Stomach (tissue), 9 donors: ENCODE data around the gene NECAB3. TPM values are rescaled to one million over a fixed set of nuclear protein-coding genes. Genes with fewer than 3 reads are reported as not detected.
A peak's percentile ranks its signal among the peaks of the same experiment; 100 is the strongest.

ENCODE experiments used
- DNase-seq, 2 donors: peaks; one replicate each; pipeline versions ENCODE4 v3.0.0 to v3.0.0-alpha.2; 2013 to 2019
- H3K27ac ChIP-seq, 5 donors: fragments of 200-600 bp in 4 of 5; sonication (generic) in 4 of 5; one replicate each; pipeline ENCODE4 v1.5.1; 2013 to 2019; ENCODE audit warnings: mild to moderate bottlenecking in 1 of 5, moderate library complexity in 1 of 5
- H3K27me3 ChIP-seq, 3 donors: fragments of 200-600 bp; sonication (generic); one replicate each; pipeline ENCODE4 v1.5.1; 2017 to 2019; ENCODE audit warnings: mixed run types in 1 of 3
- H3K36me3 ChIP-seq, 4 donors: fragments of 200-600 bp; sonication (generic); 1 replicate in 3 of 4; 2 replicates in 1 of 4; pipeline ENCODE4 v1.5.1; 2016 to 2019
- H3K4me1 ChIP-seq, 4 donors: fragments of 200-600 bp; sonication (generic); one replicate each; pipeline ENCODE4 v1.5.1; 2016 to 2019
- H3K4me3 ChIP-seq, 4 donors: fragments of 200-600 bp; sonication (generic) in 3 of 4; one replicate each; pipeline ENCODE4 v1.5.1; 2016 to 2019; ENCODE audit warnings: mild to moderate bottlenecking in 1 of 4
- H3K9me3 ChIP-seq, 4 donors: fragments of 200-600 bp; sonication (generic); one replicate each; pipeline ENCODE4 v1.5.1; 2016 to 2019
- CTCF ChIP-seq, 7 experiments: fragments of 450-650 bp in 4 of 7; fragments of 200-600 bp in 3 of 7; sonication (generic) in 3 of 7; IDR thresholded peaks; one replicate each; pipeline ENCODE4 v1.5.1; 2016 to 2019; ENCODE audit warnings: antibody characterized with exemption in 7 of 7, control low read depth in 2 of 7, mild to moderate bottlenecking in 1 of 7
- EP300 ChIP-seq: sonication (generic); formaldehyde crosslinking; IDR thresholded peaks from one replicate; pipeline ENCODE4 v1.6.1; 2017; ENCODE audit warnings: antibody characterized with exemption
- POLR2A ChIP-seq, 4 donors: fragments of 450-650 bp; IDR thresholded peaks; one replicate each; pipeline ENCODE4 v1.6.1; 2016; ENCODE audit warnings: antibody characterized with exemption in 4 of 4, control low read depth in 2 of 4, mild to moderate bottlenecking in 1 of 4, moderate library complexity in 1 of 4
- POLR2AphosphoS5 ChIP-seq, 3 donors: sonication (generic); formaldehyde crosslinking; IDR thresholded peaks; one replicate each; pipeline ENCODE4 v1.6.1; 2016; ENCODE audit warnings: antibody characterized with exemption in 3 of 3
- WGBS, 5 donors: extraction: QIAGEN DNeasy Blood & Tissue Kit in 3 of 5; methylation state at CpG; one replicate each; pipeline versions ENCODE4 v1.1.5 to v1.1.7; 2013 to 2018; 5-methylcytosine and 5-hydroxymethylcytosine counted together
- intact Hi-C: fragments of 100-400 bp; cut with DNase I; formaldehyde crosslinking; loops from one replicate; pipeline ENCODE4 v1.15.1; 2023; ENCODE audit warnings: low total_unique reads
- polyA plus RNA-seq, 3 donors: library from polyadenylated mRNA; stranded (reverse); fragments of 200-250 nt; gene quantifications; one replicate each; pipeline ENCODE4 v1.2.3, GENCODE V29; 2013
- total RNA-seq, 5 donors: library from RNA; depleted of rRNA; stranded (reverse); fragments of >200 nt; gene quantifications; one replicate each; pipeline versions ENCODE4 v1.1.0 to v1.2.3, GENCODE V29; 2014 to 2016
- donor health status: healthy with polysubstance abuse.
- donor health status: Bipolar disorder and iron deficiency.
- donor health status: healthy.

The NECAB3 gene
- total and polyA plus RNA-seq, 8 donors, result 28.1 to 335 (median 68.9) TPM

DNA sequence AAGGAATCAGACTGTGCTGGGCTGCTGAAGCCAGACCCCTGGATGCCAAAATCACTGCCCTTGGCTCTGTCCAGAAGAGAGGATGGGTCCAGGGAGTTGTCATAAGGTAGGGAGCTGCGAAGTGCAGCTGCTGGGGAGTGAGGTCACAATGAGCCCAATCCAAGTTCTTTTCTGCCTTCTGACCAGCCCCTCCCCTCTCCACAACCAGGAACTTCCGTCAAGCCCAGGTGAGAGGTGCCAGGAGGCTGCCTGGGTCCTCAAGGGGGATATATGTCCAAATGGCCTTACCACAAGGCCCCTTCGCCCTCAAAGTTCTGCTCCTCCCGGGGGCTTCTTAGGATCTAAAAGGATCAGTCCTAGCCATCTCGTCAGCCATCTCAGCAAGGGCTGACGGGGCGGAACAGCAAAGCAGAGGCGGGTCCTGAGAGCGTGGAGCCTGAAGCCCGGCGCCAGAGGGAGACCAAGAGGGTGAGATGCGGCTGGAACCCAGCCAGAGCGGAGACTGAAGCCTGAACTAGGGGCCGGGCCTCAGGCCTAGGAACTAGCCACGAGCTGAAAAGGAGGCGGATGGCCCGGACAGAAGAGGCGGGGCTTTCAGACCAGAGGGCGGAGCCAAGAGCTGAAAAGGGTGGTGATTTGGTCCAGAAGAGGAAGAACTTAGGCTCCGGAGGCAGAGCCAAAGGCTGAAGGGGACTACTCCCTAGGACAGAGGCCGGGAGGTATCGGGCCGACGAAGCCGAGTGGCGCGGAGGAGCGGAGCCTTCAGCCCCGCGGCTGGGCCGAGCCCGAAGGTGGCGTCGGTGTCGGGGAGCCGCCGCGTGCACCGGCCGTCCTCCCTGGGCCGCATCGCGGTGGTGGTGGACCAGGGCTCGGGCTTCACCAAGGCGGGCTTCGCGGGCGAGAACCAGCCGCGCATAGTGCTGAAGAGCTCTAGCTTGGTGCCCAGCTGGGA lies 7.7 kb downstream of the NECAB3 start, which contains the start of gene ACTL10:
Gene ACTL10, plus strand, starts transcription at position 651 of the 952 bp plus-strand sequence. CDS start 555 bp downstream, outside the sequence.
- 1 to 12% (median 2%) methylated on average over 31 to 50 of the region's 50 CpGs for WGBS, 5 donors
- H3K4me3 ChIP-seq, result peak within 1 kb of the TSS; percentile 63 to 79 (median 64)
- TF ChIP-seq POLR2A (IDR thresholded peaks at IDR 0.05) (peak in 2 of 4 donors; percentile 76 to 82), CTCF (IDR thresholded peaks at IDR 0.05) (peak in 5 of 7 experiments; percentile 21 to 41 (median 30)), EP300 (no peak), POLR2AphosphoS5 (IDR thresholded peaks at IDR 0.05) (peak; percentile 63 to 91 (median 87))
- peaks cover 40 to 87% (median 79%) of the 10 kb centered on the region in 4 donors for H3K4me1 ChIP-seq
- H3K9me3 ChIP-seq, result no peaks in the 10 kb centered on the region
- peak; percentile 98 to 99 for DNase-seq
- intact Hi-C loops, result no loop called here
- peak within 1 kb of the TSS; percentile 89 to 96 (median 93) for H3K27ac ChIP-seq
- H3K36me3 ChIP-seq, result peaks cover 0 to 32% (median 23%) of the 10 kb centered on the region in 4 donors
- H3K27me3 ChIP-seq, result no peaks in the 10 kb centered on the region

- Histone ChIP-seq H3K4me1 (peaks cover 27 to 69% (median 61%) of the 10 kb centered on the region in 4 donors), H3K4me3 (no peak overlapping the region), H3K27ac (peak overlapping the region in 4 of 5 donors; percentile 89 to 96 (median 94)), H3K9me3 (no peaks in the 10 kb centered on the region), H3K36me3 (peaks cover 9 to 25% (median 19%) of the 10 kb centered on the region in 4 donors), H3K27me3 (no peaks in the 10 kb centered on the region)
- intact Hi-C loops, result no loop called here
- TF ChIP-seq EP300, result no peak
- no peak for TF ChIP-seq POLR2AphosphoS5 (IDR thresholded peaks at IDR 0.05)
- TF ChIP-seq POLR2A (IDR thresholded peaks at IDR 0.05), result no peak
- TF ChIP-seq CTCF (IDR thresholded peaks at IDR 0.05), result no peak
- no peak for DNase-seq
- WGBS, 5 donors, result 98 to 100% (median 100%) methylated on average over 1 to 2 of the region's 2 CpGs
These were observed 9.5 kb downstream of the NECAB3 start for GRCh38 chr20:33664762-33665144.

DNA sequence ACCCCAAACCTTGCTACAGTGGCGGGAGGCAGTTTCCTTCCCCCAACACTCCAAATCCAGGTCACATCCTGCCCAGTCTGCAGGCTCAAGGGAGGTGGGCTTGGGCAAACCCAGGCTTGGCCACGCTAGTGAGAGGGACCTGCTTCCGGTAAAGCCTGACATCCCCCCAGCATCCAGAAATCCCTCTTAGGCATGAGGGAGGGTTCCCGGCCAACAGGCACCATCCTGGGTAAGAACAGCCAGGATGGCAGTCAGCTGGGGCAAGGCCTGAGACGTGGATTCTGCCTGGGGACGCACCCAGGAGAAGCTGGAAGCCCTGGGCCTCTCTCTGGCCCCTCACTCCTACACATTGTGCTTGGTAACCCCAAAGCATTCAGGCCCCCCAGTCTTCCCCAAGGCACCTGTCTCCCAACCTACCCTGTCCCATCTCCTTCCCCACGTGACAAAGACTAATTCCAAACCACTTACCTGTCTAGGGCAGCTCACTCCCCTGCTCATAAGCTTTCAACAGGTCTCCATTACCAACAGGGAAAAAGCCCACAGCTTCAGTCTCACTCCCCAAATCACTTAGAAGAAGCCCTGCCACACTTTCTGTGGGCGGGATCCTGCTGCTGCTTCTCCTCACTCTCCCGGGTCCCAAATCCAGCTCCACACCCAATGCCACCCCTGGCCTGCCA lies 10.0 kb downstream of the NECAB3 start:
- peaks cover 27 to 64% (median 57%) of the 10 kb centered on the region in 4 donors for H3K4me1 ChIP-seq
- intact Hi-C loops, result no loop called here
- no peaks in the 10 kb centered on the region for H3K27me3 ChIP-seq
- no peak for TF ChIP-seq POLR2A (IDR thresholded peaks at IDR 0.05)
- TF ChIP-seq POLR2AphosphoS5 (IDR thresholded peaks at IDR 0.05), result no peak
- TF ChIP-seq EP300, result no peak
- TF ChIP-seq CTCF (IDR thresholded peaks at IDR 0.05), result no peak
- peak overlapping the region; percentile 68 to 90 (median 77) for H3K4me3 ChIP-seq
- no peaks in the 10 kb centered on the region for H3K9me3 ChIP-seq
- H3K36me3 ChIP-seq, result peaks cover 14 to 25% (median 21%) of the 10 kb centered on the region in 4 donors
- peak overlapping the region; percentile 87 to 96 (median 93) for H3K27ac ChIP-seq
- WGBS, 5 donors, result 40 to 53% (median 42%) methylated on average over 4 to 9 of the region's 9 CpGs
- no peak for DNase-seq
